ENCODE data around the gene ABCB6. TPM values are rescaled to one million over a fixed set of nuclear protein-coding genes. Genes with fewer than 3 reads are reported as not detected.

ABCB6 gene
- total and polyA plus RNA-seq, 2 of the 8 experiments (the other 6 are each of a cell fraction or from before 2014, with no cell fraction given) = 44.9 to 50.6 TPM

- ChIA-PET CTCF (ENCODE audit: partially characterized antibody) (interaction anchor here (0.7 to 2.4 kb wide), 8 partner anchors 9 to 424 kb away, joined by 3 to 8 read pairs (median 3); no protein-coding TSS in a partner anchor), POLR2A (ENCODE audit: partially characterized antibody) (interaction anchor here (0.9 to 6.1 kb wide), 5 partner anchors 11 to 44 kb away, joined by 3 to 101 read pairs (median 4); partner anchors contain the start of genes ABCB6, ANKZF1, ATG9A and TUBA4B)
- H4K20me1 ChIP-seq (replicated peaks in 1 of 2; ENCODE audit: control insufficient read depth in 1 of 2, insufficient read depth in 2 of 2, low read length in 2 of 2) = peaks cover 0 to 2% of the 10 kb centered on the region in 2 experiments
- no peak overlapping the region for H2BK120ac ChIP-seq (replicated peaks; ENCODE audit: low read depth, low read length)
- H3K9me3 ChIP-seq (ENCODE audit: insufficient read depth in 2 of 2, low read depth in 1 of 2, low read length in 1 of 2) = no peaks in the 10 kb centered on the region
- peaks cover 10% of the 10 kb centered on the region for H3K23me2 ChIP-seq (ENCODE audit: low read depth, low read length)
- 89% methylated on average over 17 of the region's 17 CpGs; no CpG with 5 or more reads in 1 of the 2 experiments for WGBS, 2 experiments (ENCODE audit: extremely low coverage in 1 of 2, insufficient coverage in 1 of 2, insufficient read length in 1 of 2, insufficient replicate concordance in 2 of 2, low coverage in 1 of 2, low lambda C conversion rate in 2 of 2, missing lambda C conversion rate in 1 of 2)
- no peak overlapping the region for H2AFZ ChIP-seq (ENCODE audit: low read length)
- no peak overlapping the region for H2AK5ac ChIP-seq (ENCODE audit: low read depth, low read length)
- no peak overlapping the region for H3K27ac ChIP-seq (ENCODE audit: low read depth, low read length)
- peaks cover 5 to 31% (median 13%) of the 10 kb centered on the region in 4 experiments; a peak in 7 of 8 replicates for H3K36me3 ChIP-seq (ENCODE audit: control insufficient read depth in 2 of 4, insufficient read depth in 4 of 4, low read length in 3 of 4)
- H3K4me1 ChIP-seq (replicated peaks in 1 of 4; ENCODE audit: control insufficient read depth in 3 of 4, insufficient read depth in 4 of 4, low read length in 3 of 4) = peaks cover 0 to 6% (median 3%) of the 10 kb centered on the region in 4 experiments; a peak in 5 of 7 replicates
- no peak overlapping the region for H2BK12ac ChIP-seq (ENCODE audit: low read depth, low read length)
- 0 out of 7 replicates have a peak overlapping the region, but pooled peaks of 1 of the 4 experiments have one; percentile 2 for H3K9ac ChIP-seq (replicated peaks in 1 of 4; ENCODE audit: extremely low read depth in 1 of 4, low read depth in 3 of 4, low read length in 3 of 4)
- H3K4ac ChIP-seq (replicated peaks; ENCODE audit: insufficient read length, low read depth, low read length) = no peak overlapping the region
- H3K23ac ChIP-seq (ENCODE audit: insufficient read length) = no peak overlapping the region
- FAIRE-seq = no peak
- no peaks in the 10 kb centered on the region for H3K79me1 ChIP-seq (ENCODE audit: low read depth, low read length)
- no peaks in the 10 kb centered on the region for H3K79me2 ChIP-seq (ENCODE audit: control insufficient read depth in 1 of 2, insufficient read depth in 2 of 2, low read length in 2 of 2)
- H3K14ac ChIP-seq (ENCODE audit: insufficient read length) = no peak overlapping the region
- no peak overlapping the region for H2BK20ac ChIP-seq (ENCODE audit: low read length)
- no peak overlapping the region for H3K18ac ChIP-seq (ENCODE audit: extremely low read depth, low read length)
- H4K91ac ChIP-seq (replicated peaks; ENCODE audit: insufficient read length, low read length) = no peak overlapping the region
- no peak overlapping the region for H4K8ac ChIP-seq (ENCODE audit: extremely low read depth, insufficient read depth, low read length)
- H3K27me3 ChIP-seq (replicated peaks in 1 of 4; ENCODE audit: control insufficient read depth in 3 of 4, extremely low read depth in 1 of 4, insufficient read depth in 3 of 4, low read length in 3 of 4) = no peaks in the 10 kb centered on the region
- DNase-seq (ENCODE audit: low read depth in 1 of 2, low spot score in 2 of 2) = no peak
- no peak overlapping the region for H2BK5ac ChIP-seq (ENCODE audit: low read depth, low read length)
- H2BK15ac ChIP-seq (ENCODE audit: low read length) = no peak overlapping the region
- H3K56ac ChIP-seq (replicated peaks; ENCODE audit: insufficient read length, low read depth, low read length) = no peak overlapping the region
- no peak overlapping the region for H3K4me3 ChIP-seq (ENCODE audit: extremely low read depth in 1 of 4, insufficient read depth in 2 of 4, low read depth in 3 of 4, low read length in 4 of 4)
- no peak overlapping the region for H4K5ac ChIP-seq (ENCODE audit: insufficient read length, low read depth, low read length)
- H3K4me2 ChIP-seq (ENCODE audit: insufficient read depth in 1 of 2, low read depth in 2 of 2, low read length in 2 of 2) = peak overlapping the region in 1 of 2 experiments; percentile 100; a peak in 1 of 4 replicates
Measured at GRCh38 chr2:219207884-219208740, 10.6 kb downstream of the ABCB6 start.

All from H1 (cell line).